AG09319 (cell line): ENCODE measurements around the gene TTC39C.

Experiments
- DNase-seq: peaks from one replicate; pipeline ENCODE4 v3.0.0-alpha.2; 2010; ENCODE audit warnings: low read depth; ENCODE audit errors: extremely low read depth
- CTCF ChIP-seq: IDR thresholded peaks from 2 replicates; pipeline ENCODE4 v1.5.1; 2011; ENCODE audit warnings: low read depth, mild to moderate bottlenecking, inconsistent platforms, low read length, moderate library complexity

Gene TTC39C

GRCh38 chr18:23995180-23995579 is 19.4 kb upstream of the TTC39C start:
- DNase-seq = no peak
- no peak for TF ChIP-seq CTCF

- DNase-seq = no peak
- TF ChIP-seq CTCF = no peak
These were observed 16.5 kb upstream of the TTC39C start for GRCh38 chr18:23998018-23998417.

- TF ChIP-seq CTCF = no peak
- DNase-seq = no peak
These were observed 15.7 kb upstream of the TTC39C start for GRCh38 chr18:23998820-23999219.

- DNase-seq = no peak
- TF ChIP-seq CTCF = no peak
These were observed 13.7 kb upstream of the TTC39C start for GRCh38 chr18:24000613-24001490.

GRCh38 chr18:24002479-24002878 is 12.1 kb upstream of the TTC39C start:
- TF ChIP-seq CTCF = no peak; the same call in none of the 2 replicates
- no peak for DNase-seq

GRCh38 chr18:24003288-24003687 is 11.3 kb upstream of the TTC39C start:
- DNase-seq = no peak
- no peak for TF ChIP-seq CTCF

GRCh38 chr18:24003903-24004640 is 10.5 kb upstream of the TTC39C start:
- TF ChIP-seq CTCF = no peak
- DNase-seq = no peak
